Progenitor cell of endocrine pancreas (in vitro differentiated cells): ENCODE results near the gene TSPY1. TPM values are rescaled to one million over a fixed set of nuclear protein-coding genes. Genes with fewer than 3 reads are reported as not detected.
"Not testable (repeated sequence)": the region's sequence is repeated elsewhere in the genome, so short reads cannot be mapped to it uniquely, and the experiment has no call there.

Experiments
- DNase-seq: peaks from one replicate; pipeline ENCODE4 v3.0.0; 2021; ENCODE audit warnings: low spot score; ENCODE audit not compliant: unreplicated experiment
- H3K27ac Mint-ChIP-seq: 2 replicates; pipeline ENCODE4 v1.8.0; 2021; ENCODE audit warnings: mild to moderate bottlenecking, moderate library complexity, mixed read lengths
- H3K27me3 Mint-ChIP-seq: 2 replicates; pipeline ENCODE4 v1.8.0; 2021; ENCODE audit warnings: mixed read lengths
- H3K36me3 Mint-ChIP-seq: 2 replicates; pipeline ENCODE4 v1.8.0; 2022; ENCODE audit warnings: mixed read lengths; ENCODE audit not compliant: insufficient read depth
- H3K4me1 Mint-ChIP-seq: 2 replicates; pipeline ENCODE4 v1.8.0; 2021; ENCODE audit warnings: low read depth, mixed read lengths
- H3K4me3 Mint-ChIP-seq: 2 replicates; pipeline ENCODE4 v1.8.0; 2021; ENCODE audit warnings: low read depth, mild to moderate bottlenecking, moderate library complexity, mixed read lengths
- H3K9me3 Mint-ChIP-seq: 2 replicates; pipeline ENCODE4 v1.8.0; 2021; ENCODE audit warnings: low read depth, mixed read lengths
- long read RNA-seq: library from polyadenylated mRNA; unstranded; transcript quantifications from one replicate; pipeline ENCODE4 v2.0.0, GENCODE V29; 2020
- total RNA-seq: library from RNA; stranded (reverse); gene quantifications from 2 replicates; pipeline ENCODE4 v1.2.1, GENCODE V29; 2021

Gene TSPY1
- total RNA-seq = not detected in 2 replicates
- long read RNA-seq = 0 reads

DNA sequence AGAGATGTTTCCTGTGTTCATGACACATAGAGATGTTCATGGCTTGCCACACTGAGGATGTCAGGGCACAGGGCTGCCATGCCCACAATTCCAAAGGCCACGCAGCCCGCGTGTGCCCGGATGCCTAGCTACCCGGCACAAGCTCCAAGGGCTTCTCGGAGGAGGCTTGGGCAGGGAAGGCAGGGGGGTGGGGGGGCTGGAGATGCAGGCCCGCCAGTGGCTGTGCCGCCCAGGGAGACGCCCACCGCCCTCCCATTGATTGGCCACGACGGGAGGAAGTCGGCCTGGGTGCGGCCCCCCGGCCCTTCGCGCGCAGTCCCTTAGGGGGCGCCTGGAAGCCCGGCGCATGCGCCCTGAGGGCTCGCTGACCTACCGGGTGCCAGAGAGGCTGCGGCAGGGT lies at the start of gene TSPY1:
TSS of gene TSPY1 (plus strand) at position 301 of the 400 bp plus-strand sequence. CDS start at position 347, 46 bp downstream.
- H3K27ac Mint-ChIP-seq, H3K4me3 Mint-ChIP-seq, H3K27me3 Mint-ChIP-seq, H3K36me3 Mint-ChIP-seq, DNase-seq, H3K4me1 Mint-ChIP-seq, H3K9me3 Mint-ChIP-seq: not testable (repeated sequence)

DNA sequence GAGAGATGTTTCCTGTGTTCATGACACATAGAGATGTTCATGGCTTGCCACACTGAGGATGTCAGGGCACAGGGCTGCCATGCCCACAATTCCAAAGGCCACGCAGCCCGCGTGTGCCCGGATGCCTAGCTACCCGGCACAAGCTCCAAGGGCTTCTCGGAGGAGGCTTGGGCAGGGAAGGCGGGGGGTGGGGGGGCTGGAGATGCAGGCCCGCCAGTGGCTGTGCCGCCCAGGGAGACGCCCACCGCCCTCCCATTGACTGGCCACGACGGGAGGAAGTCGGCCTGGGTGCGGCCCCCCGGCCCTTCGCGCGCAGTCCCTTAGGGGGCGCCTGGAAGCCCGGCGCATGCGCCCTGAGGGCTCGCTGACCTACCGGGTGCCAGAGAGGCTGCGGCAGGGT lies 20.2 kb downstream of the TSPY1 start, which contains the start of gene TSPY9:
TSS of gene TSPY9 (plus strand) at position 301 of the 400 bp plus-strand sequence. CDS start at position 347, 46 bp downstream.
- not testable (repeated sequence) for H3K27ac Mint-ChIP-seq, DNase-seq, H3K9me3 Mint-ChIP-seq, H3K27me3 Mint-ChIP-seq, H3K4me1 Mint-ChIP-seq, H3K4me3 Mint-ChIP-seq, H3K36me3 Mint-ChIP-seq

- not testable (repeated sequence) for H3K4me3 Mint-ChIP-seq, H3K27ac Mint-ChIP-seq, H3K4me1 Mint-ChIP-seq, H3K9me3 Mint-ChIP-seq, H3K27me3 Mint-ChIP-seq, H3K36me3 Mint-ChIP-seq, DNase-seq
These were observed 37.6 kb downstream of the TSPY1 start for GRCh38 chrY:9504396-9504795.

GRCh38 chrY:9516287-9516686 lies 49.5 kb downstream of the TSPY1 start:
- H3K27me3 Mint-ChIP-seq, H3K9me3 Mint-ChIP-seq: not testable (repeated sequence)

More at GRCh38 chrY:9516287-9516686, 49.5 kb downstream of the TSPY1 start:
- H3K4me3 Mint-ChIP-seq, H3K4me1 Mint-ChIP-seq, DNase-seq, H3K27ac Mint-ChIP-seq, H3K36me3 Mint-ChIP-seq: not testable (repeated sequence)

Other genes with a start within 250 kb of the TSPY1 start
- gene TSPY4, start 129.5 kb upstream of the TSPY1 start, total RNA-seq = not detected in 2 replicates
- not detected in 2 replicates for gene TSPY8, start 109.2 kb upstream of the TSPY1 start, total RNA-seq
- gene TSPY3, start 68.5 kb upstream of the TSPY1 start, total RNA-seq = not detected in 2 replicates
- not detected in 2 replicates for gene TSPY9, start 20.3 kb downstream of the TSPY1 start, total RNA-seq
- gene TSPY10, start 60.9 kb downstream of the TSPY1 start, total RNA-seq = not detected in 2 replicates